Tibial nerve (tissue), 3 donors: Measurements from ENCODE around the gene RIPK3.
"Not testable (repeated sequence)": the region's sequence is repeated elsewhere in the genome, so short reads cannot be mapped to it uniquely, and the experiment has no call there.

Experiments used
- POLR2A ChIP-seq, 2 donors: fragments of 450-650 bp; IDR thresholded peaks; one replicate each; pipeline ENCODE4 v1.6.1; 2017; ENCODE audit warnings: antibody characterized with exemption in 2 of 2, mild to moderate bottlenecking in 2 of 2, moderate library complexity in 2 of 2
- TF ChIP-seq, protein P1 (sequence below), 5 experiments: fragments of 200-600 bp in 3 of 5; fragments of 450-650 bp in 2 of 5; sonication (generic) in 3 of 5; IDR thresholded peaks; one replicate each; pipeline ENCODE4 v1.5.1; 2016 to 2019; ENCODE audit warnings: antibody characterized with exemption in 5 of 5, mild to moderate bottlenecking in 3 of 5, moderate library complexity in 2 of 5

DNA sequence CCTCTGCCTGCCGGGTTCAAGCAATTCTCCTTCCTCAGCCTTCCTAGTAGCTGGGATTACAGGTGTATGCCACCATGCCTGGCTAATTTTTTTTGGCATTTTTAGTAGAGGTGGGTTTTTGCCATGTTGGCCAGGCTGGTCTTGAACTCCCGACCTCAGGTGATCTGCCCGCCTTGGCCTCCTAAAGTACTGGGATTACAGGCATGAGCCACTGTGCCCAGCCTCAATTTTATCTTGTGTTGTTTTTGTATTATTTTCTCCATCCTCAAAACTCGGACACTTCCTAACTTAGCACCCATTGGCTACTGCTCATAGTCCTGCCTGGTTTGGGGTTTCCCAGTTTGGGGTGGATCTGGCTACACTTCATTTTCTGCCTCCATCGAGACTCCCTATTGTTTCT lies 47.8 kb upstream of the RIPK3 start:
- TF ChIP-seq POLR2A (IDR thresholded peaks at IDR 0.05), result not testable (repeated sequence)
- TF ChIP-seq, protein P1, sequence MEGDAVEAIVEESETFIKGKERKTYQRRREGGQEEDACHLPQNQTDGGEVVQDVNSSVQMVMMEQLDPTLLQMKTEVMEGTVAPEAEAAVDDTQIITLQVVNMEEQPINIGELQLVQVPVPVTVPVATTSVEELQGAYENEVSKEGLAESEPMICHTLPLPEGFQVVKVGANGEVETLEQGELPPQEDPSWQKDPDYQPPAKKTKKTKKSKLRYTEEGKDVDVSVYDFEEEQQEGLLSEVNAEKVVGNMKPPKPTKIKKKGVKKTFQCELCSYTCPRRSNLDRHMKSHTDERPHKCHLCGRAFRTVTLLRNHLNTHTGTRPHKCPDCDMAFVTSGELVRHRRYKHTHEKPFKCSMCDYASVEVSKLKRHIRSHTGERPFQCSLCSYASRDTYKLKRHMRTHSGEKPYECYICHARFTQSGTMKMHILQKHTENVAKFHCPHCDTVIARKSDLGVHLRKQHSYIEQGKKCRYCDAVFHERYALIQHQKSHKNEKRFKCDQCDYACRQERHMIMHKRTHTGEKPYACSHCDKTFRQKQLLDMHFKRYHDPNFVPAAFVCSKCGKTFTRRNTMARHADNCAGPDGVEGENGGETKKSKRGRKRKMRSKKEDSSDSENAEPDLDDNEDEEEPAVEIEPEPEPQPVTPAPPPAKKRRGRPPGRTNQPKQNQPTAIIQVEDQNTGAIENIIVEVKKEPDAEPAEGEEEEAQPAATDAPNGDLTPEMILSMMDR (IDR thresholded peaks at IDR 0.05), result not testable (repeated sequence)
